CD4-positive, alpha-beta T cell treated with Interleukin-21 for 1 hour (primary cell): ENCODE data around the gene LDLRAD4.

Experiments used
- DNase-seq: peaks from one replicate; pipeline ENCODE4 v3.0.0-alpha.2; 2020

Gene LDLRAD4

DNA sequence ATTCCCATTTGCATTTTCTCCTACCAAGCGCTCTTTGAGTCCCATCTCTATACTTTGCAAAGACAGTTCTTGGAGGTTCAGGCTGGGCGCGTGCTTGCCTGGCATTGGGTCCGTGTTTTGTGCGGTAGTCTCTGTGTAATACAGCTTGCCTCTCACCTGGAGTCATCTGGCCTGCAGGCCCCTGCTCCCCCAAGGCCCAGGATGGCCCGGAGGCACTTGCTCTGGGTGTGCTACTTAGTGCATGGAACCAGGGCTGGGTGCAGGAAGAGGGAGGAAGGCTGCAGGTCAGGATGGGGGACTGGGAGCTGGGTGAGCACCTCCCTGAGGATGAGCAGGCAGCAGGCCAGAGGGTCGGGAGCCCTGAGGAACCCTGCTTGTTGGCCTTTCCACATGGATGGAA lies 220.9 kb downstream of the LDLRAD4 start:
- no peak for DNase-seq

DNA sequence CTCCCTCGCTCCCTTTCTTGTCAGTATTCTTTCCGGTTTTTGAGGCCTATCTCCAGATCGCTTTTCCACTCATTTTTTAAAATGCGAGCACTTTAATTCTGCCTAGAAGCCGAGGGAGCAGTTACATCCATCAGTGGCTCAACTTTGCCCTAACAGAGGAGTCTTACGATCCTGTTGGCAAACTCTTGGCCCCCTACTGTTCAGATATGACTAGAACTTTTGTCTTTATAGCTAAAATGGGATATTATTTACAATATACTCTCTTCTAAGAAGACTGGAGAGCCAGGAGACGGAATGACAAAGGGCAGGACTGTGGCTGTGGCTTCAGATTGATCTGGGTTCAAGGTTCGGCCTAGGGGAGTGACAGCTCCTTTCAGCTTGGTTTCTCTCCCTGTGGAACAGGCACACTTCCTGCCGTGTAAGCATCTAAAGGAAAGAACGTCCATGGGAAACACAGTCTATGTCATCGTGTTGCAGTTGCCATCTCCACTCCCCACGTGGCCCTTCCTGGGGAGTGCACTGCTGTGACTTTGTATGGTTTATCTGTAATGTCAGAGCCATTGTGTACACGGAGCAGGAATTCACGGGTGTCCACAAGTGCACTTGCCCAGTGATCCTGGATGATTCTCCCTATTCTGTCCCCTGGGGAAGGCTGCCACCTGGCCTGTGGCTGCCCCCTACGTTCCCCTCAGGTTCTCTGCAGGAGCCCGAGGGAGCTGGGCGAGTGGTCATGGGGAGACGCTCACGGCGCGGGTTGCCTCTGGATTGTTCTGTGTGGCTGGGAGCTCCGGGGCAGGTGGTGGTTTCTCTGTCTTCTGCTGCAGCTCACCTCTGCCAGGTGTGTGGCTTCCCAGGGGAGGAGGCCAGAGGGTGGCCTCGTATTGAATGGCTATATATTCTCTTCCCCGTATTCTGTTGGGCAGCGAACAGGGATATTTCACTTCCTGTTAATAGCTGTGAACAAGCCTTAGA lies 222.0 kb downstream of the LDLRAD4 start:
- no peak for DNase-seq

GRCh38 chr18:13441736-13442135 lies 223.2 kb downstream of the LDLRAD4 start:
- DNase-seq = no peak

- no peak for DNase-seq
Observed at GRCh38 chr18:13442451-13442850, 223.9 kb downstream of the LDLRAD4 start.

DNA sequence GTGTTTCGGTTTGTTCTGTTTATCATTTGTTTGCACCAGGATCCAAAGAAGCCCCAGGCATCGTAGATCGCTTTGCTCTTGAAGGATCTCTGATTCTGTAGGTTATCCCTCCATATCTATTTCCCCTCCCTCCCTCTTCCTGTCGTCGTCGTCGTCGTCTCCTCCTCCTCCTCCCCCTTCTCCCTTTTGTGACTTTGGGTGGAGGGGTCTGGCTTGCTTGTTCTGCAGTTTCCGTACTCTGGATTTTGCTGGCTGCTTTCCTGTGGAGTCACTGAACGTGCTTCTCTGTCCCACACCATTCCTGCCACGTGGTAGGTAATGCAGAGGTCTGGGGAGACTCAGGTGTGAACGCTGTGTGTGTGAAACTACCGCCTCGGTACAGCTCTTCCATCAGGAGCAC lies 225.0 kb downstream of the LDLRAD4 start:
- no peak for DNase-seq

GRCh38 chr18:13444430-13445240 lies 226.1 kb downstream of the LDLRAD4 start:
- DNase-seq = no peak

GRCh38 chr18:13445241-13445897 lies 226.8 kb downstream of the LDLRAD4 start:
- no peak for DNase-seq

- no peak for DNase-seq
Observed at GRCh38 chr18:13446024-13446423, 227.5 kb downstream of the LDLRAD4 start.

DNA sequence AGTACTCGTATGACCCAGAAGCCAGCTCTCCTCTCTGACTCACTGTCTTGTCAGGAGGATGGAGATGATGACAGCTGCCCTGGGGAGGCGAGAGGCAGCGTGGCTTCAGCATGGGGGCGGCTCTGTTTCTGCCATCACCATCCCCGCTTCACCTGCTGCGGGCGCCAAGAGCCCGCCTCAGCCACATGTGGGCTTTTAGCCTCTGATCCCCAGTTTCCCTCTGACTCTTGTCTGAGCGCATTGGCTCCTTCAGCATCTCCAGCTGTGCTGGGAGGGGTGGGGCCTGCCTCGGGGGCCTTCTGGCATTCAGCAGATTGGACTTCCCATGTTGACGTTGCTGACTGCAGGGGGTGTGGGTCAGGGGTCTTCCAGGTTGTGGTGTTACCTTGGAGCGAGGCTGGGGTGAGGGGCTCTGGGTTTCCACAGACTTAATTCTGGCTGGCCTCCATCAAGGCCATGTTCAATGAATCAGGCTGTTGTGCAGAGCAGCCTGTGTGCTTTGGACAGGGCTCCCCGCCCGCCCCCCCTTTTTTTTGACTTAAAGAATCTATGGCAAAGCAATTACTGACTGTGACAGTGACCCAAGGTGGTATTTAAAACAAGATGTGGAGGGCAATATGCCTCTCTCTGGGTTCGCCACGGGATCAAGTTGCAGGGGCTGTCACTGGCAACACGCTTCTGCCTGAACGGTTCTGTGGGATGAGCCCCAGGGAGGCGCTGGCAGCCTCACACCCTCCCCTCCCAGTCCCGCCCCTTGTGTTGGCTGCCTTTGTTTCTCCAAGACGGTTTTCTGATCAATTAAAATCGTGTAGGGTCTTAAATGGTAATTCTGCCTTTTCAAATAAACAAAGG lies 228.3 kb downstream of the LDLRAD4 start:
- DNase-seq = no peak

DNA sequence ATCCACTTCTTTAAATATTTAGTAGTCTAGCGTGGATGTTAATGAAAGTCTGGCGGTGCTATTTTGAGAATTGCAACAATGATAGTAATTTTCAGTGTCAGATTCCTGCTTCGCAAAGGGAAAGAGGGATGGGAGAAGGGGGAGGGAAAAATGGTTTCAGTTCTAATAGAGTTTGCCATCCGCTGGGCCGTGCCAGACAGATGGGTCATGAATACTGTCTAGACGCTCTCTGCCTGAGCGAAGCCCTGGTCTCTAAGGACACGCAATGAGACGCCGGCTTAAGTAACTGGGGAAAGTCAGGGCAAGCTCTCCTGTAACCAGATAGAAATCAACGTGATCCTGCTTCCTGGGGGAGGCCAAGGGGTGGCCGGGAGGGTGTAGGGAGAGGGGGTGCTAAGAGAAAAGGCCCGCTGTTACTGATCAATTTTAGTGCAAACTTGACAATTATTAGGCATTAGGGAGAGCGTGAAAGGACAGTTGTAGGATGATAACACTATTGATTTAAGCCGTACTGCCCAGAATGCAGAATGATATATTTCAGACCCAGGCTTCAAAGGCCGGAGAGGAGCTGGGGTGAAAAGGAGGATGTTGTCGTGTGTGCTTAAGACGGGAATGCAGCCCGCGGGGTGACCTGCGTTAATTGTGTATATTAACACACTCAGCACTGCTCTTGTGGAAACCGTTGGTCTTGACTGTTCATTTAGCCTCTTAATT lies 229.2 kb downstream of the LDLRAD4 start:
- no peak for DNase-seq

- DNase-seq = no peak
Observed at GRCh38 chr18:13448335-13448795, 229.8 kb downstream of the LDLRAD4 start.

DNA sequence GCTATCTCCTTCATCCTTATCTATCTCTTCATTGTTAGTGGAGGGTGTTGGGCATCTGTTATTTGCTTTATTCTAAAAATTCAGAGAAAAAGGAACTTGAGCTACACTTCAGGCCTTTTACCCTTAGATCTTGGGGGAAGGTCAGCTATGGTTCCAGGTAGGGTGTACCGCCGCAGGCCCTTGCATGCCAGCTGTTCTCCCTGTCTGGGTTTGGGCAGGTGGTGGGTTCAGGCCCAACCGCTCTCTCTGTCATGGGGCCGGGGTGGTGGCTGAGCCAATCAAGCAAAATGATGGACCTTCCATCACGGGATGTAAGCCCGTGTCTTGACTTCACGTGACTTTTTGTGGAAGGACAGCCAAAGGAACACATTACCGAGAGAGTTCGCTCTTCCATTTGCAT lies 231.1 kb downstream of the LDLRAD4 start:
- no peak for DNase-seq

DNA sequence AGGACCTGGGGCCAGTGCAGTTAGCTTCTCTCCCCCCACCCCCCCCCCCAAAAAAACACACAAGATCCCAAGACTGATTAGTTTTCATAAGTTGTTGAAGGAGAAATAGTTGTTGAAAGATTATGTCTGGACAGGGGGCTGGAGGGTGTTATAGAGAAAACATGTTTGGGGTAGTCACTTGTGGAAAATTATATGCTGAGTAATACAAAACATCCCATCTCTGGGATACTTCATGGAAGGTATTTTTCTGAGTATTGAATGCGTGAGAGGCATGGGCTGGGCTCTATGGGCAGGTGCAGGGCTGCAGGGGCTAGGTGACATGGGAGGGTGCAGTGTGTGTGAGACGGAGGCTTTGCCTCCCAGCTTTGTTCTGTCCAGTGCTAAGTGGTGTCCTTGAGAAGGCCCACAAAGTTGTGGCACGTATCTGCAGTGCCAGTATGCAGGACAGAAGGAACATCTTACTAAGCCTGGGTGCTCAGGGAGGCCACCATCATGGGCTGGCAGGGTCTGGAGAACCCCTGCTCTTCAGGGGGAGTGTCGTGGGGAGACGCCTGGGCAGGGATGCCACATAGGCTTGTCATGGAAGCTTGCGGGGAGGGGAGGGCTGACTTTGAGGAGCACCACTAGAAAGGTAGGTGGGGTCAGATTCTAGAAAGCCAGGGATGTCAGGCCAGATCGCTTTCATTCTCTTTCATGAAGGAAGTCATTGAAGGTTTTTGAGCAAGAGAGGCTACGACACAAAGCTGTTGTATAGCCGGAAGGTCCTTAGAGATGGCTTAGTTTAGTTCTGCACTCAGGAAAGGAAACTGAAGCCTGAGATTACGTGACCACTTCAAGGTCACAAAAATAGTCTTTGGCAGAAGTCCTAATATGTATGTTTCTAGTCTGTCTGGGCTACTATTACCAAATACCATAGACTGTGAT lies 232.0 kb downstream of the LDLRAD4 start:
- no peak for DNase-seq

DNA sequence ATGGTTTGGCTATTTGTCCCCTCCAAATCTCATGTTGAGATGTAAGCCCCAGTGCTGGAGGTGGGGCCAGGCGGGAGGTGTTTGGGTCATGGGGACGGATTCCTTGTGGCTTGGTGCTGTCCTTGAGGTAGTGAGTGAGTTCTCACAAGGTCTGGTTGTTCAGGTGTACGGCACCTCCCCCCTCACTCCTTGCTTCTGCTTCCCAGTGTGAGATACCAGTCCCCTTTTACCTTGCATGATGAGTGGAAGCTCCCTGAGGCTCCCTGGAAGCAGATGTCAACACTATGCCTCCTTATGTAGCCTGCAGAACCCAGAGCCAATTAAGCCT lies 232.6 kb downstream of the LDLRAD4 start:
- DNase-seq = no peak

GRCh38 chr18:13451661-13452387 lies 233.3 kb downstream of the LDLRAD4 start:
- no peak for DNase-seq

DNA sequence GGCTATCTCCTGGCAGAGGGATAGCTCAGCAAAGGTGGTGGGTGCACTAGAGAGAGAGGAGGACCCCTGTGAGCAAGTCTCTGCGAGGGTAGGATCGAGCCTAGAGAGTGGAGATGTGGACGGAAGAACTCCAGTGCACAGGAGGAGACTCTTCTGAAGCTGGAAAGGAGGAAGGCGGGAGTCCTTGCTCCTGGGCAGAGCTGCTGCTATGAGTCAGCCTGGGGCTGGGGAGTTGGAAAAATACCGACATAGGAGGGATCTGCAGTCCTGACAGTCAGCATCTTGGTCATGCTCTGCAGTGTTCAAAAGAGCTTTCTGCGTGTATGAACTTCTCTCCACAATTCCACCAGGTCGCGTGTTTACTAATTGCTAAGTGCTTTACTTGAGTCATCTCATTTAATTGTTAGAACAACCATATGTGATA lies 233.8 kb downstream of the LDLRAD4 start:
- DNase-seq = no peak

GRCh38 chr18:13452871-13453680 lies 234.5 kb downstream of the LDLRAD4 start:
- no peak for DNase-seq

GRCh38 chr18:13453714-13454113 lies 235.2 kb downstream of the LDLRAD4 start:
- DNase-seq = no peak
